A673 (cell line): ENCODE data around the gene CNIH3. TPM values are rescaled to one million over a fixed set of nuclear protein-coding genes. Genes with fewer than 3 reads are reported as not detected.

Experiments used
- BruUV-seq: library from RNA; stranded (reverse); fragments of 400-500 nt; replicated peaks from 2 replicates; lab custom pipeline; 2021; lab: Mats Ljungman, UMichigan
- CTCF ChIA-PET: fragments of 300-600 bp; sonication (Branson Sonifier 250); formaldehyde crosslinking; loops from one replicate; lab custom pipeline; 2022; ENCODE audit warnings: antibody characterized with exemption; lab: Charles Lee
- POLR2A ChIA-PET: fragments of 300-600 bp; sonication (Branson Sonifier 250); formaldehyde crosslinking; loops from one replicate; lab custom pipeline; 2022; ENCODE audit warnings: antibody characterized with exemption; ENCODE audit not compliant: low non-redundant PET; lab: Charles Lee
- DNase-seq: peaks from one replicate; pipeline ENCODE4 v3.0.0-alpha.2; 2015; ENCODE audit warnings: low spot score
- H3K27ac ChIP-seq: fragments of 200-600 bp; sonication (generic); 2 replicates; pipeline ENCODE4 v1.5.1; 2016; ENCODE audit warnings: mixed run types, low read depth, mild to moderate bottlenecking, mixed read lengths, antibody characterized with exemption, low read length; ENCODE audit not compliant: poor library complexity, severe bottlenecking
- H3K27me3 ChIP-seq: fragments of 200-600 bp; sonication (generic); replicated peaks from 2 replicates; pipeline ENCODE4 v1.6.1; 2017; ENCODE audit warnings: mixed run types, low read depth, mild to moderate bottlenecking, mixed read lengths, antibody characterized with exemption, low read length; ENCODE audit not compliant: insufficient read depth, poor library complexity
- H3K36me3 ChIP-seq: fragments of 200-600 bp; sonication (generic); 2 replicates; pipeline ENCODE4 v1.6.1; 2016; ENCODE audit warnings: mixed run types, mild to moderate bottlenecking, mixed read lengths, antibody characterized with exemption, low read length; ENCODE audit not compliant: insufficient read depth, poor library complexity, severe bottlenecking
- H3K4me1 ChIP-seq: fragments of 200-600 bp; sonication (generic); 2 replicates; pipeline ENCODE4 v1.6.1; 2017; ENCODE audit warnings: mixed run types, mild to moderate bottlenecking, mixed read lengths, antibody characterized with exemption, low read length; ENCODE audit not compliant: insufficient read depth, poor library complexity, severe bottlenecking
- H3K4me3 ChIP-seq: fragments of 200-600 bp; sonication (generic); 2 replicates; pipeline ENCODE4 v1.5.1; 2016; ENCODE audit warnings: low read depth, mixed run types, mild to moderate bottlenecking, mixed read lengths, low read length; ENCODE audit not compliant: poor library complexity, severe bottlenecking
- H3K9me3 ChIP-seq: fragments of 200-600 bp; sonication (generic); 2 replicates; pipeline ENCODE4 v1.6.1; 2016; ENCODE audit warnings: mixed run types, low read depth, mild to moderate bottlenecking, mixed read lengths, antibody characterized with exemption, low read length; ENCODE audit not compliant: poor library complexity, severe bottlenecking
- CTCF ChIP-seq: fragments of 300-800, 200-600 bp; sonication (generic); conservative IDR thresholded peaks from 2 replicates; pipeline ENCODE4 v1.5.1; 2017; ENCODE audit warnings: low read depth, mild to moderate bottlenecking, antibody characterized with exemption, low read length, moderate library complexity, mixed read lengths
- EZH2 ChIP-seq: fragments of 200-600 bp; sonication (generic); IDR thresholded peaks from 2 replicates; pipeline ENCODE4 v1.6.1; 2017; ENCODE audit warnings: borderline replicate concordance, low read depth, mild to moderate bottlenecking, mixed read lengths, antibody characterized with exemption, low read length; ENCODE audit not compliant: poor library complexity, severe bottlenecking
- intact Hi-C: fragments of 100-400 bp; cut with micrococcal nuclease; formaldehyde crosslinking; loops from one replicate; pipeline ENCODE4 v1.10.0; 2022; ENCODE audit not compliant: unreplicated experiment
- total RNA-seq: library from RNA; stranded (reverse); gene quantifications from 2 replicates; pipeline ENCODE4 v1.2.3, GENCODE V29; 2021

Gene CNIH3
- total RNA-seq, 1 experiment from 2014 or later, result 3.8 TPM

- Histone ChIP-seq H3K27me3 (no peaks in the 10 kb centered on the region), H3K36me3 (no peaks in the 10 kb centered on the region), H3K9me3 (no peaks in the 10 kb centered on the region), H3K4me3 (no peak overlapping the region), H3K4me1 (no peaks in the 10 kb centered on the region), H3K27ac (no peak overlapping the region)
- ChIA-PET CTCF (no interaction called here), POLR2A (no interaction called here)
- no TSS peak for BruUV-seq
- TF ChIP-seq CTCF, result no peak
- no peak for TF ChIP-seq EZH2
- peak; percentile 35 for DNase-seq
- intact Hi-C loops, result no loop called here
These were observed 50.8 kb downstream of the CNIH3 start for GRCh38 chr1:224666913-224667312.

- CTCF ChIA-PET, result no interaction called here
- H3K27ac ChIP-seq, result no peak overlapping the region
- POLR2A ChIA-PET, result no interaction called here
These were observed 52.9 kb downstream of the CNIH3 start for GRCh38 chr1:224668984-224669383.

GRCh38 chr1:224669403-224669802 lies 53.3 kb downstream of the CNIH3 start:
- Histone ChIP-seq H3K4me1 (no peaks in the 10 kb centered on the region), H3K27me3 (no peaks in the 10 kb centered on the region), H3K36me3 (no peaks in the 10 kb centered on the region), H3K9me3 (no peaks in the 10 kb centered on the region), H3K4me3 (no peak overlapping the region), H3K27ac (no peak overlapping the region)
- no TSS peak for BruUV-seq
- CTCF ChIA-PET, result no interaction called here
- intact Hi-C loops, result no loop called here
- POLR2A ChIA-PET, result no interaction called here
- no peak for TF ChIP-seq EZH2
- no peak for TF ChIP-seq CTCF
- no peak for DNase-seq

More at GRCh38 chr1:224668984-224669383, 52.9 kb downstream of the CNIH3 start:
- H3K4me1 ChIP-seq, result no peaks in the 10 kb centered on the region
- DNase-seq, result no peak
- intact Hi-C loops, result no loop called here
- TF ChIP-seq EZH2 (no peak), CTCF (no peak)
- BruUV-seq, result no TSS peak
- no peaks in the 10 kb centered on the region for H3K27me3 ChIP-seq
- no peak overlapping the region for H3K4me3 ChIP-seq
- H3K9me3 ChIP-seq, result no peaks in the 10 kb centered on the region
- no peaks in the 10 kb centered on the region for H3K36me3 ChIP-seq
